ENCODE data around the gene FBXW8.

DNA sequence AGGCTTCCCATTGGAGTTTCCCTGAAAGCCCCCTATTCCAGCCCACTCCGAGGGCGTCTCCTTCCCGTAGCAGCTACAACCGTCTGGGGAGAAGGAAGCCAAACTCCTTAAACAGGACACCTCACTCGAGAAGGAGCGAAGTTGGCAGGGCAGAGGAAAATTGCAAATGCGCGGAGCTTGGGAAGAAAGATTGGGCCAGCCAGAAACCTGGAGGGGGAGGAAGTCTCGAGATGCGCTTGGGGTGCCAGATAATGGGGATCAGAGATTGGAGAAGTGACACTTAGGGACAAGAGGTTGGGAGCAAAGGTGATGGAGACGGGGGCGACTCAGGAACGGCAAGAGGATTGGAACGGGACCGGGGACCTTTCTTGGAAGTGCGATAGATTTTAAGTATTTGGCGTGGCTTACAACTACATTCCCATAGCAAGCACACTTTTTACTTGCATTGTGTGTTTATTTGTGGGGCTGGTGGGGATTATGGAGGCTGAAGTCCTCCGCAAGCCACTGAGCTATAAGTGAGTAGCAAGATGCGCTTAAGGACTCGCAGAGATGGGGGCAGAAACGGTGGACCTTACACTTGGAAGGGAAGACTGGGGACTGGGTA is 30.4 kb upstream of the FBXW8 start:
- TF ChIP-seq POLR2A (IDR thresholded peaks at IDR 0.05; ENCODE audit: low read length), result no peak
- TF ChIP-seq, protein P1, sequence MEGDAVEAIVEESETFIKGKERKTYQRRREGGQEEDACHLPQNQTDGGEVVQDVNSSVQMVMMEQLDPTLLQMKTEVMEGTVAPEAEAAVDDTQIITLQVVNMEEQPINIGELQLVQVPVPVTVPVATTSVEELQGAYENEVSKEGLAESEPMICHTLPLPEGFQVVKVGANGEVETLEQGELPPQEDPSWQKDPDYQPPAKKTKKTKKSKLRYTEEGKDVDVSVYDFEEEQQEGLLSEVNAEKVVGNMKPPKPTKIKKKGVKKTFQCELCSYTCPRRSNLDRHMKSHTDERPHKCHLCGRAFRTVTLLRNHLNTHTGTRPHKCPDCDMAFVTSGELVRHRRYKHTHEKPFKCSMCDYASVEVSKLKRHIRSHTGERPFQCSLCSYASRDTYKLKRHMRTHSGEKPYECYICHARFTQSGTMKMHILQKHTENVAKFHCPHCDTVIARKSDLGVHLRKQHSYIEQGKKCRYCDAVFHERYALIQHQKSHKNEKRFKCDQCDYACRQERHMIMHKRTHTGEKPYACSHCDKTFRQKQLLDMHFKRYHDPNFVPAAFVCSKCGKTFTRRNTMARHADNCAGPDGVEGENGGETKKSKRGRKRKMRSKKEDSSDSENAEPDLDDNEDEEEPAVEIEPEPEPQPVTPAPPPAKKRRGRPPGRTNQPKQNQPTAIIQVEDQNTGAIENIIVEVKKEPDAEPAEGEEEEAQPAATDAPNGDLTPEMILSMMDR (IDR thresholded peaks at IDR 0.05), result no peak
- TF ChIP-seq POLR2AphosphoS2 (conservative IDR thresholded peaks at IDR 0.05; ENCODE audit: low read length), result no peak
- TF ChIP-seq ZFP36 (IDR thresholded peaks at IDR 0.05; ENCODE audit: borderline replicate concordance, partially characterized antibody), result no peak
- TF ChIP-seq, protein P2, sequence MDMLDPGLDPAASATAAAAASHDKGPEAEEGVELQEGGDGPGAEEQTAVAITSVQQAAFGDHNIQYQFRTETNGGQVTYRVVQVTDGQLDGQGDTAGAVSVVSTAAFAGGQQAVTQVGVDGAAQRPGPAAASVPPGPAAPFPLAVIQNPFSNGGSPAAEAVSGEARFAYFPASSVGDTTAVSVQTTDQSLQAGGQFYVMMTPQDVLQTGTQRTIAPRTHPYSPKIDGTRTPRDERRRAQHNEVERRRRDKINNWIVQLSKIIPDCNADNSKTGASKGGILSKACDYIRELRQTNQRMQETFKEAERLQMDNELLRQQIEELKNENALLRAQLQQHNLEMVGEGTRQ (IDR thresholded peaks at IDR 0.05), result no peak
- TF ChIP-seq EHMT2 (IDR thresholded peaks at IDR 0.05; ENCODE audit: low read depth), result no peak
- TF ChIP-seq FOSL2 (IDR thresholded peaks at IDR 0.05), result no peak
- TF ChIP-seq FOSL2 (CRISPR knock-in tag; IDR thresholded peaks at IDR 0.05), result no peak
- no peak for TF ChIP-seq NR3C1 (IDR thresholded peaks at IDR 0.05)
- no peak for TF ChIP-seq ESRRA (IDR thresholded peaks at IDR 0.05; ENCODE audit: borderline replicate concordance, low read length)
- TF ChIP-seq MAZ (IDR thresholded peaks at IDR 0.05; ENCODE audit: borderline replicate concordance, low read depth, low read length), result no peak
- TF ChIP-seq HOXA7 (CRISPR knock-in tag; IDR thresholded peaks at IDR 0.05), result no peak
- TF ChIP-seq EP300 (IDR thresholded peaks at IDR 0.05), result no peak
- TF ChIP-seq MYC (IDR thresholded peaks at IDR 0.05; ENCODE audit: borderline replicate concordance, low read length), result no peak
